Coronary artery (tissue), 2 donors: ENCODE results near the gene ULBP1.
A peak's percentile ranks its signal among the peaks of the same experiment; 100 is the strongest.
"Not testable (repeated sequence)": the region's sequence is repeated elsewhere in the genome, so short reads cannot be mapped to it uniquely, and the experiment has no call there.

Source experiments
- DNase-seq: peaks from one replicate; pipeline ENCODE4 v3.0.0-alpha.2; 2017; ENCODE audit warnings: low spot score
- H3K27ac ChIP-seq, 2 donors: fragments of 200-600 bp; sonication (generic); one replicate each; pipeline ENCODE4 v1.5.1; 2016 to 2019
- H3K4me3 ChIP-seq: fragments of 200-600 bp; sonication (generic); 2 replicates; pipeline ENCODE4 v1.5.1; 2016; ENCODE audit warnings: mild to moderate bottlenecking, moderate library complexity
- CTCF ChIP-seq: fragments of 200-600 bp; sonication (generic); IDR thresholded peaks from one replicate; pipeline ENCODE4 v1.5.1; 2019; ENCODE audit warnings: antibody characterized with exemption

The ULBP1 gene

GRCh38 chr6:149925974-149926777 is 37.6 kb upstream of the ULBP1 start:
- peak overlapping the region; percentile 48 for H3K27ac ChIP-seq
- peak; percentile 89 for DNase-seq
- H3K4me3 ChIP-seq, result peak overlapping the region; percentile 78
- peak; percentile 80 for TF ChIP-seq CTCF

- H3K4me3 ChIP-seq, H3K27ac ChIP-seq, DNase-seq: not testable (repeated sequence)
Measured at GRCh38 chr6:149927025-149927424, 36.7 kb upstream of the ULBP1 start.

- TF ChIP-seq CTCF, result no peak
- no peak overlapping the region for H3K27ac ChIP-seq
- no peak overlapping the region for H3K4me3 ChIP-seq
- peak; percentile 22 for DNase-seq
Measured at GRCh38 chr6:149929422-149929821, 34.3 kb upstream of the ULBP1 start.

- Histone ChIP-seq H3K4me3 (no peak overlapping the region), H3K27ac (no peak overlapping the region)
- no peak for TF ChIP-seq CTCF
- DNase-seq, result peak; percentile 19
Measured at GRCh38 chr6:149931501-149931900, 32.2 kb upstream of the ULBP1 start.

- TF ChIP-seq CTCF, result no peak
- H3K4me3 ChIP-seq, result no peak overlapping the region
- DNase-seq, result peak; percentile 40
- no peak overlapping the region for H3K27ac ChIP-seq
Measured at GRCh38 chr6:149933036-149933435, 30.7 kb upstream of the ULBP1 start.

GRCh38 chr6:149933461-149933860 is 30.3 kb upstream of the ULBP1 start:
- no peak for TF ChIP-seq CTCF
- Histone ChIP-seq H3K27ac (no peak overlapping the region), H3K4me3 (no peak overlapping the region)
- DNase-seq, result peak; percentile 29

GRCh38 chr6:149934249-149935156 is 29.2 kb upstream of the ULBP1 start:
- peak; percentile 65 for TF ChIP-seq CTCF
- Histone ChIP-seq H3K4me3 (no peak overlapping the region), H3K27ac (no peak overlapping the region)
- DNase-seq, result peak; percentile 69
